Trophoblast cell (in vitro differentiated cells and primary cell): ENCODE measurements around the gene PEX11B.
A peak's percentile ranks its signal among the peaks of the same experiment; 100 is the strongest.
"Not testable (repeated sequence)": the region's sequence is repeated elsewhere in the genome, so short reads cannot be mapped to it uniquely, and the experiment has no call there.

ENCODE experiments used
- DNase-seq, 2 donors: peaks; one replicate each; pipeline ENCODE4 v3.0.0-alpha.2; 2016
- H2AFZ ChIP-seq: 2 replicates; pipeline ENCODE4 v1.6.1; 2013; ENCODE audit warnings: low read length, moderate library complexity, mild to moderate bottlenecking; ENCODE audit not compliant: insufficient read depth, poor library complexity
- H2AK5ac ChIP-seq: 2 replicates; pipeline ENCODE4 v1.6.1; 2013; ENCODE audit warnings: mild to moderate bottlenecking, low read length
- H2BK120ac ChIP-seq: 2 replicates; pipeline ENCODE4 v1.6.1; 2013; ENCODE audit warnings: low read length, mild to moderate bottlenecking, moderate library complexity; ENCODE audit not compliant: insufficient read depth, poor library complexity
- H2BK12ac ChIP-seq: 2 replicates; pipeline ENCODE4 v1.6.1; 2013; ENCODE audit warnings: mild to moderate bottlenecking, low read length, moderate library complexity
- H2BK5ac ChIP-seq: 2 replicates; pipeline ENCODE4 v1.6.1; 2013; ENCODE audit warnings: low read length, low read depth, moderate library complexity, mild to moderate bottlenecking; ENCODE audit not compliant: poor library complexity
- H3K14ac ChIP-seq: 2 replicates; pipeline ENCODE4 v1.6.1; 2013; ENCODE audit warnings: mild to moderate bottlenecking, low read length
- H3K18ac ChIP-seq: 2 replicates; pipeline ENCODE4 v1.6.1; 2013; ENCODE audit warnings: mild to moderate bottlenecking, low read length
- H3K23ac ChIP-seq: 2 replicates; pipeline ENCODE4 v1.6.1; 2013; ENCODE audit warnings: low read length
- H3K27ac ChIP-seq: 2 replicates; pipeline ENCODE4 v1.5.1; 2013; ENCODE audit warnings: low read depth, mild to moderate bottlenecking, inconsistent platforms, low read length, moderate library complexity
- H3K27me3 ChIP-seq: 2 replicates; pipeline ENCODE4 v1.6.1; 2013; ENCODE audit warnings: inconsistent platforms, mild to moderate bottlenecking, low read length, moderate library complexity; ENCODE audit not compliant: insufficient read depth
- H3K36me3 ChIP-seq, 2 experiments: 1 replicate in 1 of 2; 2 replicates in 1 of 2; pipeline ENCODE4 v1.6.1; 2013; ENCODE audit warnings: low read length in 2 of 2, mild to moderate bottlenecking in 2 of 2, moderate library complexity in 1 of 2; ENCODE audit not compliant: insufficient read depth in 2 of 2, control insufficient read depth in 1 of 2
- H3K4ac ChIP-seq: 2 replicates; pipeline ENCODE4 v1.6.1; 2013; ENCODE audit warnings: low read depth, mild to moderate bottlenecking, low read length, moderate library complexity
- H3K4me1 ChIP-seq, 2 experiments: 1 replicate in 1 of 2; 2 replicates in 1 of 2; pipeline ENCODE4 v1.6.1; 2013; ENCODE audit warnings: low read length in 2 of 2, mild to moderate bottlenecking in 2 of 2, moderate library complexity in 1 of 2; ENCODE audit not compliant: insufficient read depth in 2 of 2, control insufficient read depth in 1 of 2
- H3K4me2 ChIP-seq: 2 replicates; pipeline ENCODE4 v1.6.1; 2013; ENCODE audit warnings: inconsistent platforms, mild to moderate bottlenecking, low read length, moderate library complexity
- H3K4me3 ChIP-seq: 2 replicates; pipeline ENCODE4 v1.5.1; 2013; ENCODE audit warnings: mild to moderate bottlenecking, low read depth, low read length, inconsistent platforms
- H3K79me1 ChIP-seq: one replicate; pipeline ENCODE4 v1.6.1; 2013; ENCODE audit warnings: low read length
- H3K79me2 ChIP-seq: 2 replicates; pipeline ENCODE4 v1.6.1; 2013; ENCODE audit warnings: low read length, mild to moderate bottlenecking; ENCODE audit not compliant: control insufficient read depth, insufficient read depth, poor library complexity
- H3K9ac ChIP-seq: 2 replicates; pipeline ENCODE4 v1.6.1; 2013; ENCODE audit warnings: mild to moderate bottlenecking, low read length
- H3K9me3 ChIP-seq: 2 replicates; pipeline ENCODE4 v1.6.1; 2013; ENCODE audit warnings: low read depth, mild to moderate bottlenecking, control low read depth, inconsistent platforms, low read length; ENCODE audit not compliant: insufficient read depth
- H4K12ac ChIP-seq: 2 replicates; pipeline ENCODE4 v1.6.1; 2013; ENCODE audit warnings: low read depth, mild to moderate bottlenecking, low read length, moderate library complexity
- H4K8ac ChIP-seq: 2 replicates; pipeline ENCODE4 v1.6.1; 2013; ENCODE audit warnings: low read depth, mild to moderate bottlenecking, low read length, moderate library complexity
- H4K91ac ChIP-seq: one replicate; pipeline ENCODE4 v1.6.1; 2013; ENCODE audit warnings: low read depth, mild to moderate bottlenecking, low read length, moderate library complexity
- WGBS: extraction: QIAGEN DNeasy Blood & Tissue Kit; methylation state at CpG from one replicate; pipeline ENCODE4 v1.1.7; 2013; ENCODE audit warnings: missing lambda C conversion rate; ENCODE audit not compliant: insufficient read length, insufficient coverage; ENCODE audit errors: extremely low coverage; 5-methylcytosine and 5-hydroxymethylcytosine counted together

The PEX11B gene

GRCh38 chr1:145922266-145922665 is 3.7 kb upstream of the PEX11B start:
- no peak overlapping the region for H2AK5ac ChIP-seq
- H3K79me2 ChIP-seq: peaks cover 12% of the 10 kb centered on the region
- no CpG with 5 or more reads among the region's 2 CpGs for WGBS
- H4K91ac ChIP-seq: no peak overlapping the region
- H3K4me3 ChIP-seq: no peak overlapping the region
- H3K27ac ChIP-seq: no peak overlapping the region
- no peak overlapping the region for H2BK120ac ChIP-seq
- H3K9ac ChIP-seq: no peak overlapping the region
- no peak overlapping the region for H3K23ac ChIP-seq
- no peak overlapping the region for H3K18ac ChIP-seq
- no peaks in the 10 kb centered on the region for H3K9me3 ChIP-seq
- no peak overlapping the region for H4K12ac ChIP-seq
- no peak overlapping the region for H3K4me2 ChIP-seq
- H2AFZ ChIP-seq: no peak overlapping the region
- no peak overlapping the region for H3K4ac ChIP-seq
- peaks cover 11% of the 10 kb centered on the region for H3K79me1 ChIP-seq
- no peak for DNase-seq
- no peak overlapping the region for H2BK12ac ChIP-seq
- no peak overlapping the region for H4K8ac ChIP-seq
- peaks cover 7 to 20% of the 10 kb centered on the region in 2 experiments for H3K4me1 ChIP-seq
- H3K14ac ChIP-seq: no peak overlapping the region
- H3K36me3 ChIP-seq: peaks cover 7 to 10% of the 10 kb centered on the region in 2 experiments
- H2BK5ac ChIP-seq: no peak overlapping the region
- H3K27me3 ChIP-seq: no peaks in the 10 kb centered on the region

GRCh38 chr1:145920297-145920696 is 1.8 kb upstream of the PEX11B start:
- H3K4ac ChIP-seq, H3K79me2 ChIP-seq, H4K8ac ChIP-seq, H3K27me3 ChIP-seq, H3K9me3 ChIP-seq, H3K23ac ChIP-seq, H3K9ac ChIP-seq, H2BK12ac ChIP-seq, H3K18ac ChIP-seq, H4K91ac ChIP-seq, H3K4me3 ChIP-seq, H3K36me3 ChIP-seq, DNase-seq, H2AK5ac ChIP-seq, H4K12ac ChIP-seq, H2AFZ ChIP-seq, H3K14ac ChIP-seq, H3K27ac ChIP-seq, H2BK5ac ChIP-seq, H3K79me1 ChIP-seq, H2BK120ac ChIP-seq, H3K4me2 ChIP-seq: not testable (repeated sequence)
- H3K4me1 ChIP-seq: peaks cover 7 to 16% of the 10 kb centered on the region in 2 experiments
- WGBS: no CpG with 5 or more reads among the region's 4 CpGs

GRCh38 chr1:145918992-145919939 is 749 bp upstream of the PEX11B start:
- Histone ChIP-seq H4K8ac (peak overlapping the region; percentile 24), H2AFZ (peak overlapping the region; percentile 18), H3K9ac (peak overlapping the region; percentile 32), H3K27me3 (no peaks in the 10 kb centered on the region), H3K79me1 (peaks cover 6% of the 10 kb centered on the region), H2AK5ac (no peak overlapping the region), H3K4me2 (peak overlapping the region; percentile 82), H3K4me3 (peak overlapping the region; percentile 67), H3K14ac (no peak overlapping the region), H2BK5ac (no peak overlapping the region), H3K23ac (no peak overlapping the region), H3K27ac (no peak overlapping the region), H3K79me2 (peaks cover 4% of the 10 kb centered on the region), H3K4ac (no peak overlapping the region), H2BK120ac (no peak overlapping the region), H4K91ac (no peak overlapping the region), H4K12ac (no peak overlapping the region), H3K36me3 (peaks cover 3 to 6% of the 10 kb centered on the region in 2 experiments), H3K18ac (no peak overlapping the region), H3K4me1 (peaks cover 7 to 16% of the 10 kb centered on the region in 2 experiments), H3K9me3 (no peaks in the 10 kb centered on the region), H2BK12ac (no peak overlapping the region)
- no CpG with 5 or more reads among the region's 33 CpGs for WGBS
- DNase-seq: peak; percentile 33 to 59

- DNase-seq: no peak
- Histone ChIP-seq H3K27ac (no peak overlapping the region), H3K18ac (no peak overlapping the region), H3K4me2 (peak overlapping the region; percentile 82), H3K9me3 (no peaks in the 10 kb centered on the region), H2AFZ (no peak overlapping the region), H3K79me1 (peaks cover 6% of the 10 kb centered on the region), H3K14ac (no peak overlapping the region), H4K91ac (no peak overlapping the region), H3K23ac (no peak overlapping the region), H3K27me3 (no peaks in the 10 kb centered on the region), H4K12ac (no peak overlapping the region), H3K9ac (no peak overlapping the region), H2BK120ac (no peak overlapping the region), H3K79me2 (peaks cover 4% of the 10 kb centered on the region), H3K4me3 (no peak overlapping the region), H3K4ac (no peak overlapping the region), H3K36me3 (peaks cover 0 to 2% of the 10 kb centered on the region in 2 experiments), H2AK5ac (no peak overlapping the region), H2BK12ac (no peak overlapping the region), H2BK5ac (no peak overlapping the region), H3K4me1 (peaks cover 7 to 16% of the 10 kb centered on the region in 2 experiments), H4K8ac (no peak overlapping the region)
- no CpG with 5 or more reads among the region's 5 CpGs for WGBS
Measured at GRCh38 chr1:145917595-145917994, 922 bp downstream of the PEX11B start.
